HG03432 (cell line): ENCODE measurements around the gene PAXX.

Source experiments
- ATAC-seq: cut with Tn5 transposase; IDR thresholded peaks from one replicate; pipeline ENCODE4 v1.9.1; 2021; ENCODE audit warnings: mild to moderate bottlenecking, moderate library complexity; ENCODE audit not compliant: unreplicated experiment

The PAXX gene

GRCh38 chr9:136980669-136981478 is 11.3 kb upstream of the PAXX start:
- ATAC-seq: no peak

- ATAC-seq: no peak
Measured at GRCh38 chr9:136981588-136982231, 10.5 kb upstream of the PAXX start.

GRCh38 chr9:136982232-136983051 is 9.8 kb upstream of the PAXX start, which contains the start of gene LCNL1:
LCNL1 (plus strand) TSS chr9:136982993; CDS start chr9:136983587, 594 bp downstream.
- no peak for ATAC-seq

- ATAC-seq: no peak
Measured at GRCh38 chr9:136983167-136983566, 9.1 kb upstream of the PAXX start.

- no peak for ATAC-seq
Measured at GRCh38 chr9:136983656-136984314, 8.4 kb upstream of the PAXX start.

- ATAC-seq: no peak
Measured at GRCh38 chr9:136984464-136985026, 7.7 kb upstream of the PAXX start.

GRCh38 chr9:136985027-136985602 is 7.1 kb upstream of the PAXX start:
- ATAC-seq: no peak

- ATAC-seq: no peak
Measured at GRCh38 chr9:136985853-136986252, 6.4 kb upstream of the PAXX start.

GRCh38 chr9:136988872-136989271 is 3.4 kb upstream of the PAXX start:
- no peak for ATAC-seq

- ATAC-seq: no peak
Measured at GRCh38 chr9:136990242-136990911, 1.8 kb upstream of the PAXX start.

- ATAC-seq: no peak
Measured at GRCh38 chr9:136992819-136993369, 672 bp downstream of the PAXX start.

- ATAC-seq: no peak
Measured at GRCh38 chr9:136994180-136994887, 2.1 kb downstream of the PAXX start.

- ATAC-seq: no peak
Measured at GRCh38 chr9:136994888-136995230, 2.6 kb downstream of the PAXX start.

- ATAC-seq: no peak
Measured at GRCh38 chr9:136995362-136995761, 3.1 kb downstream of the PAXX start.

- no peak for ATAC-seq
Measured at GRCh38 chr9:136995772-136996311, 3.6 kb downstream of the PAXX start.

GRCh38 chr9:136996361-136997292 is 4.4 kb downstream of the PAXX start, which contains the start of gene CLIC3:
CLIC3 (minus strand) TSS chr9:136996568; CDS start chr9:136996543, 25 bp downstream.
- no peak for ATAC-seq

- ATAC-seq: no peak
Measured at GRCh38 chr9:136997371-136997770, 5.1 kb downstream of the PAXX start.
